GM18507 (cell line): Measurements from ENCODE around the gene RO60.

Source experiments
- DNase-seq: peaks from one replicate; pipeline ENCODE4 v3.0.0; 2011; ENCODE audit warnings: low read depth; ENCODE audit not compliant: insufficient read length; ENCODE audit errors: extremely low spot score
- FAIRE-seq: peaks from 2 replicates; lab custom pipeline; 2011; peaks lifted over from hg19 to GRCh38; lab: Jason Lieb, UNC

Gene RO60

GRCh38 chr1:193104502-193104906, 45.1 kb downstream of the RO60 start:
- DNase-seq = no peak
- peak; percentile 12 for FAIRE-seq

GRCh38 chr1:193104907-193105820, 45.8 kb downstream of the RO60 start, which contains the start of gene GLRX2:
Gene GLRX2, minus strand, starts transcription at chr1:193105414. Its CDS starts 32 bp downstream, at chr1:193105382.
- FAIRE-seq (peak; percentile 50), DNase-seq (peak; percentile 82)

GRCh38 chr1:193105821-193106177, 46.4 kb downstream of the RO60 start:
- DNase-seq (no peak), FAIRE-seq (no peak)

GRCh38 chr1:193108471-193108870, 49.1 kb downstream of the RO60 start:
- FAIRE-seq (no peak), DNase-seq (no peak)
